ENCODE measurements around the gene ATXN1.
"Not testable (repeated sequence)": the region's sequence is repeated elsewhere in the genome, so short reads cannot be mapped to it uniquely, and the experiment has no call there.

The ATXN1 gene

DNA sequence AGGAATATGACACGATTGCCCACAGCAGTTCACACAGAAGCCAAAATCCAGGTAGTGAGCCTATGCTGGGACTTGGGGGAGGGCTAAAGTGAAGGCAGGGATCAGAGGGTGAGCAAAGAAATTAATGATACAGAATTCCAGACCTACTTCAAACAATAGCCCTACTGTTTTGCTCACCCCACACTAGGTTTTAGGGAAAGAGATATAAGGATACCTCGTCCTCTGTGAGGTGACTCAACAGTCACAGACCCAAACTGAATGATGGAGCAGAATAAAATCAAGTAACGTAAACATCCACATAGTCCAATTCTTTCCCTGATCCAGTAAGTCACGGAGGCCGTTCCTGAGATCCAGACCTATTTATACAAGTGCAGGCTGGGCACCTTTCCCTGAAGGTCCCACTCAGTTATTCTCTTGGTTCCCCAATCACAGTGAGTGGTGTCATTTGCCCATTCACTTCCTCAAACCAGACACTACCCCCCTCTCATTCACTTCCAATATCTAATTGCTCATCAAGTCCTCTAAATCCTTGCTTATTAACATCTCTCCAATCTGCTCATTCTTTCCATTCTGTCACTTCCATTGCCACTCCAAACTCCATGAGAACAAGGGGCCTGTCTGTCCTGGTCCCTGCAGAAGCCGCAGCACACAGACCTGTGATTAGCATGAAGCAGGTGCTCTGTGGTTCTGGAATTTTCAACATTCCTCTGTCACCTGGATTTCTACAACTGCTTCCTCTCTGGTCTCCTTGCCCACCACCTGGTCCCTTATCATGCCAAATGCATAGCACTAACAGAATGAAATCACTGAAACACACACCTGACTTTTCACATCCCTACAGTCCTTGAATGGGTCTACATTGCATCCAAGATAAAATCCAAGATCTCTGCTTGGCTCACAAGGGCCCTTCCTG lies 55.9 kb downstream of the ATXN1 start:
- TF ChIP-seq GATA1 (IDR thresholded peaks at IDR 0.05; ENCODE audit: low read depth, low read length) (no peak), POLR2A (IDR thresholded peaks at IDR 0.05; ENCODE audit: low read length) (no peak)
- no peak for DNase-seq

GRCh38 chr6:16704401-16705045 lies 56.7 kb downstream of the ATXN1 start:
- no peak for DNase-seq
- TF ChIP-seq GATA1 (IDR thresholded peaks at IDR 0.05; ENCODE audit: low read depth, low read length) (no peak), POLR2A (IDR thresholded peaks at IDR 0.05; ENCODE audit: low read length) (no peak)

GRCh38 chr6:16702627-16703378 lies 58.5 kb downstream of the ATXN1 start:
- DNase-seq = not testable (repeated sequence)

DNA sequence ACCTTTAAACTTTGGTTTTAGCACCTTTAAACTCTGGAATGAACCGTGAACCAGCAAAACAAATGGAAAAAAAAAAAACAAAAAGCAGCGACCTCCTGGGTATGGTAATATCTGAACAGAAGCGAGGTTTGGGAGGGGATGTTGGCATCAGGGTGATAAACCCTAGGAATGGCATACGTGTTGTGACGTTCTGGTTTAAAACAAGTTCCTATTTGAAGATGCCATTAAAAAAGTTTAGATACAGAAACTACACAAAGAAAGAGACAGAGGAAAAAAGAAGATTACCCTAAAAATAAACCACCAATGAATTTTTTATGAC lies 60.4 kb downstream of the ATXN1 start:
- no peak for DNase-seq
- TF ChIP-seq GATA1 (IDR thresholded peaks at IDR 0.05; ENCODE audit: low read depth, low read length) (no peak), POLR2A (IDR thresholded peaks at IDR 0.05; ENCODE audit: low read length) (no peak)

DNA sequence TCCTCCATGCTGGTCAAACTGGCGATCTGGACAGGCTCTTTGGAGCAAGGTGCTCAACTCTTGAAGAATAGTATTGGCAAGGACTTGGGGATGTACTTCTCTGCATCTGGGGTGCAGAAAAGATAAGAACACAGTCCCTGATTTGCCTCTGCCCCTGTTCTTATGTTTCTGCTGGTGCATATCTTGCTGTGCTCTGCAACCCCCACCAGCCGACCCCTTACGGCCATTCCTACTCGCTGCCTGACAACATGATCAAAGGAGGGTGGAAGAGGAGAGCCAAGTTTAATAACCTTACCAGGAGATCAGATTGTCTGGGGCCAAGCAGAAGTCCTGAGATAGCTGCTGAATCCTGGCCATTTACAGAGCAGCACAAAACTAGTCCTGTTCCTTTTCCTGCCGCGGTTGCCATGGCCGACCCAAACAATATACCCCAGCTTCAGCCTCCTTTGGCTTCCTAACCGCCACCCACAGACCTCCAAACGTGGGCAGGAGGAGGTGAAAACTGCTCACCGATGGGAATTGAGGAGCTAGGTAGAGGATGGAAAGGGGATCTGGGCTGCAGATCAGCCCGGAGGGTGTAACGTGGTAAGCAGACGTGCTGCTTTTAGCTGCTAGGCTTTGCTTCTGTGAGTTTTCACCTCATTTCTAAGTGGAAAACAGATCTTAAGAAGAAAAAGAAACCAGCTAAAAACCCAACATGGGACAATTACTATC lies 60.9 kb downstream of the ATXN1 start:
- DNase-seq = no peak
- TF ChIP-seq POLR2A (IDR thresholded peaks at IDR 0.05; ENCODE audit: low read length) (no peak), GATA1 (IDR thresholded peaks at IDR 0.05; ENCODE audit: low read depth, low read length) (no peak)

DNA sequence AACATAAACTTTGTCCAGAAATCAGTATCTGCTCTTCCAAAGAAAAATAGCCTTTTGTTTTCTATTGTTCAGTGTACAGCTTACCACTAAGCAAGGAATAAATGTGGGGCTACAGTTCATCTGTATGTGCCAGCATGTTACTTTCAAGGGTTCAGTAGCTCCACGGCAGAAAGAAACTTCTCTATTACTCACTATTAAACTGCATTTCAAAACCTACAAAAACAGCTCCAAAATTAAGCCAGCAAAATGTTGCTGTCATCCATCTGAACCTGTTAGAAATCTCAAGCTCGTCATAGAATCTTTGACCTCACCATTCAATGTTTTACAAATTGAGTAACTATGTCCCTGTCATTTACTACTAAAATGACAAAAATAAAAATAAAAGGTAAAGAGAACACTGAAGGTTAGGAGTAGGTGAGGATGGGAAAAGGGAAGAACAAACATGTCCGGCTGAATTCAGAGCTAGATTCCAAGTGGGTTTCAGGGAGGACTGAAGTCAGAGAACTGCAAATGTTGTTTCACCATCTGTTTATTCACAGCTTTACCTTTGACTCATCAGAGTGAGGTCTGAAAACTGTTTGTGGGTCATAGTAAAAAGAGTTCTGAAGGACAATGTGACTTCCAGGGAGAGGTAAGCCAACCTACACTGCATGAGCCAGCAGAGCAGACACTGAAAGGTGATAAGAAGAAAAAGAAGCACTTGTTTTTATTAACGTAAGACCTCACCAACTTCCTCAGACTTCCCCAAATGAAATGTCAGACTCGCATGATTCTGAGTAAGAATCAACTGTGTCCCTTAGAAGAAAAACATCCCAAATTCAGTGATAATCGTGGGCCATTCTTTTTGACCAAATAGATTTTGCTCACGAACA lies 62.0 kb downstream of the ATXN1 start:
- no peak for TF ChIP-seq POLR2A (IDR thresholded peaks at IDR 0.05; ENCODE audit: low read length)
- TF ChIP-seq GATA1 (IDR thresholded peaks at IDR 0.05; ENCODE audit: low read depth, low read length) = no peak

GRCh38 chr6:16698162-16698533 lies 63.1 kb downstream of the ATXN1 start:
- no peak for DNase-seq

More for the DNA sequence above, 62.0 kb downstream of the ATXN1 start:
- DNase-seq = no peak

GRCh38 chr6:16697437-16698161 lies 63.7 kb downstream of the ATXN1 start:
- no peak for DNase-seq

More at GRCh38 chr6:16698162-16698533, 63.1 kb downstream of the ATXN1 start:
- TF ChIP-seq POLR2A (IDR thresholded peaks at IDR 0.05; ENCODE audit: low read length) (no peak), GATA1 (IDR thresholded peaks at IDR 0.05; ENCODE audit: low read depth, low read length) (no peak)

GRCh38 chr6:16696496-16696895 lies 64.8 kb downstream of the ATXN1 start:
- TF ChIP-seq GATA1 (IDR thresholded peaks at IDR 0.05; ENCODE audit: low read depth, low read length) (no peak), POLR2A (IDR thresholded peaks at IDR 0.05; ENCODE audit: low read length) (no peak)
- no peak for DNase-seq

More at GRCh38 chr6:16697437-16698161, 63.7 kb downstream of the ATXN1 start:
- TF ChIP-seq POLR2A (IDR thresholded peaks at IDR 0.05; ENCODE audit: low read length) (no peak), GATA1 (IDR thresholded peaks at IDR 0.05; ENCODE audit: low read depth, low read length) (no peak)

DNA sequence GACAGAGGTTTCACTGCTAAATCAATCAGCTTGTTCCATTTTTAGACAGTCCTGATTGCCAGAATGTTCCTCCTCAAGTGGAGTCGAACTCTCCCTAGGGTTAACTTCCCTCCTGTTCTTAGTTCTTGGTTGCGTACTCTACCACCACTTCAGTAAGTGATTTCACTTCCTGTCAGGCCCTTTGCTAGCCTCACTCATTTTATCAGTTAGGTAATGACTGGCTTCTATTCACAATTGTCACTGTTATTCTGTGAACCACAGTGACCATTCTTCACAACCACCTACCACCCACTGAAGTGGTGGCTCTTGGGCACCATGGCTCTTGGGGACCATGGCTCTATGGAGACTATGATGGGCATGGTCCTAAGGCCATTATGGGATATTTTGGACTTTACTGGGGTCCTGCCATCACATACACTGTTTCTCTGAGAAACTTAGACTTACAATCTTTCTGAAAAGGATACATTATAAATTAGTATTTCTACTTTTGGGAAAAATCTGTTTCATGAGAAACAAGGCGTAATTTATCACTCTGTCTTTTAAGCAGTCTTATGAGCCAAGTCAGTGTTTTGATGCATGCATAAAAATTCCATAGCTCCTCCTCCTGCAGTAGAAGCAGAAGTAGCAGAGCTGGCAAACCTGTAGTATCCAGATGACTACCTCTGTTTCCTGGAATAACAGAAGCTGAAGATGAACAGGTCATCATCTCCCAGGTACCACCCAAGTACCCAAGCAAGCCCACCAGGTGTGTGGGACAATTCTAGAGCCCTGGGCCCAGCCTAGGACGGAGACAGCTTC lies 66.3 kb downstream of the ATXN1 start:
- DNase-seq = no peak
- no peak for TF ChIP-seq POLR2A (IDR thresholded peaks at IDR 0.05; ENCODE audit: low read length)
- TF ChIP-seq GATA1 (IDR thresholded peaks at IDR 0.05; ENCODE audit: low read depth, low read length) = no peak

- no peak for DNase-seq
- TF ChIP-seq POLR2A (IDR thresholded peaks at IDR 0.05; ENCODE audit: low read length) (no peak), GATA1 (IDR thresholded peaks at IDR 0.05; ENCODE audit: low read depth, low read length) (no peak)
These were observed 69.9 kb downstream of the ATXN1 start for GRCh38 chr6:16691324-16691723.
